Tongue (tissue), 2 donors: ENCODE measurements around the gene ATM. TPM values are rescaled to one million over a fixed set of nuclear protein-coding genes. Genes with fewer than 3 reads are reported as not detected.

Experiments
- DNase-seq: peaks from one replicate; pipeline ENCODE4 v3.0.0-alpha.2; 2015
- total RNA-seq: library from RNA; depleted of rRNA; stranded (reverse); fragments of >200 nt; gene quantifications from one replicate; pipeline ENCODE4 v1.2.3, GENCODE V29; 2014

ATM gene
- 76.3 TPM for total RNA-seq

- peak; percentile 100 for DNase-seq
These were observed at the start of gene ATM, which contains the start of gene NPAT for GRCh38 chr11:108222574-108223347. Gene ATM, plus strand, starts transcription at chr11:108223067. Its CDS starts 4,558 bp downstream, at chr11:108227625. Gene NPAT, minus strand, starts transcription at chr11:108222638. Its CDS starts 102 bp downstream, at chr11:108222536.

DNA sequence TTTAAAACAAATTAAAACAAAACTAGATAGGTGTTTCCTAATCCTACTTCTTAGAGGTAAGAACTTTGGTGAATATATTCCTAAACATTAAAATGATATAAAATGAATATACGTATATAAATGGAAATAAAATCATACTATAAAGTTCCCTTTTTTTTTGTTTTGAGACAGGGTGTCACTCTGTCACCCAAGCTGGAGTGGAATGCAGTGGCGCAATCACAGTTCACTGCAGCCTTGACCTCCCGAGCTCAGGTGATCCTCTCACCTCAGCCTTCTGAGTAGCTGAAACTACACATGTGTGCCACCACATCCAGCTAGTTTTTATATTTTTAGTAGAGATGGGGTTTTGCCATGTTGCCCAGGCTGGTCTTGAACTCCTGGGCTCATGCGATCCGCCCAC is 45.3 kb upstream of the ATM start:
- no peak for DNase-seq

GRCh38 chr11:108193725-108194124 is 29.1 kb upstream of the ATM start:
- DNase-seq, result no peak

DNA sequence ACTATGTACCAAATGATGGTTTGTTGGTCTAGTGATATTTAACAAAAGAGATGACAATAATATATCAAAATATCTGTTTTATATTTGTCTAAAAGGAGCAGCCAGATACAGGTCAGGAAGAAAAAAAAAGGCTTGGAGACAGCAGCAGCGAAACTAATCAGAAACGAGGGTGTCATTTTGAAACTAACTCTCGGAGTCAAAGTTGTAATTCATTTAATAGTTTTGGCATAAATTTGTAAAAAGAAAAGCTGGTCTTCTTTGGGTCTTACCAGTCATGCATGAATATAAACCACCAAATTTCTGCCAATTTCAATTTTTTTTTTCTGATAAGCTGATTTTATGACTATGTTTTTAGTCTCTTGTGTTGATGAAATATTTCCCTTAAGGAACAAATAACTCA is 26.0 kb upstream of the ATM start:
- no peak for DNase-seq

- no peak for DNase-seq
These were observed 25.5 kb upstream of the ATM start for GRCh38 chr11:108197351-108197750.

DNA sequence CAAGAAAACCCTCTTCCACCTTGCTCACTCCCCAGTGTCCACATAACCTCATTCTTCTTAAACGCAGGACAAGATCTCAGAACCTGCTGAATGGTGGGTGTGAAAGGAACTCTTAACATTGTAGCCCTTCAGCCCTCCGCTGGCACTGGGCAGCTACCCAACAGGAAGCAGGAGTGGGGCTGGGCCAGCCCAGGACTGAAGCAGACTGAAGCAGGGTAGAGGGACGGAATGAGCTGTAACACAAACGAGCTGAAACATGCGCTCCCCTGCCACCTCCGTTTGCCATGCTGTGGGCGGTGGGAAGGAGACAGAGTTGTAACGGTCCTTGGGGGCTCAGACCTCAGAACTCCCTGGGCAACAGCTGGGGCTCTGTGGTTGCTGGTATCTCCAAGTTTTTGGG is 24.0 kb upstream of the ATM start:
- no peak for DNase-seq

- no peak for DNase-seq
These were observed 23.2 kb upstream of the ATM start for GRCh38 chr11:108199446-108200321.

DNA sequence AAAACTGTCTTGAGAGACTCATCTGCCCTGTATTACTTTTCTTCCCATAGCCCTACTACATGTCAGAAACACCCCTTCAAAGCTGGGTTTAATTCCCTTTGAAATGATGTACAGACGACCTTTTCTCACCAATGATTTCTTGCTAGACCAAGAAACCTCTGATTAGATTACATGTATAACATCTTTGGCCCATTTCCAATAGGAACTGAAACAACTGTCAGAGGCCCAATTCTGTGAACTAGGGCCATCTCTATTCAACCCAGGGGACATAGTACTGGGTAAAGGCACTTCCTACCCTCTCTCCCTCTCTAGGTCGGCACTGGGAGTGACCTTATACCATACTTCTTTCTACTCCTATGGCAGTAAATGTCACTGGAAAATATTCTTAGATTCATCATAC is 19.8 kb upstream of the ATM start:
- DNase-seq, result no peak

DNA sequence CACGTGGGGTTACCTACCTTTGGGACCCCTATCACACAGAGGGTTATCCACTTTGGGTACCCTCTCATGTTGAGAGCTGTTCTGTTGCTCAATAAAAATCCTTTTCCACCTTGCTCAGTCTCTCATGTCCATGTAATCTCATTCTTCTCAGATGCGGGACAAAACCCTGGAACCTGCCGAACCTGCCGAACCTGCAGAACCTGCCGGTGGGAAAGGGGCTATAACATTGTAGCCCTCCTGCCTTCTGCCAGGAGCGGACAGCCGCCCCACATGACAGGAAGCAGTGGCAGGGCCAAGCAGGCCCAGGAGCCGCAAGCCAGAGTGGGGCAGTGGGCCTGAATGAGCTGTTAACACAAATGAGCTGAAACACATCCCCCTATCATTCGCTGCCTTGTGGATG is 18.5 kb upstream of the ATM start:
- DNase-seq, result no peak

- DNase-seq, result no peak
These were observed 17.9 kb upstream of the ATM start for GRCh38 chr11:108204929-108205499.

GRCh38 chr11:108206171-108206570 is 16.7 kb upstream of the ATM start:
- no peak for DNase-seq

DNA sequence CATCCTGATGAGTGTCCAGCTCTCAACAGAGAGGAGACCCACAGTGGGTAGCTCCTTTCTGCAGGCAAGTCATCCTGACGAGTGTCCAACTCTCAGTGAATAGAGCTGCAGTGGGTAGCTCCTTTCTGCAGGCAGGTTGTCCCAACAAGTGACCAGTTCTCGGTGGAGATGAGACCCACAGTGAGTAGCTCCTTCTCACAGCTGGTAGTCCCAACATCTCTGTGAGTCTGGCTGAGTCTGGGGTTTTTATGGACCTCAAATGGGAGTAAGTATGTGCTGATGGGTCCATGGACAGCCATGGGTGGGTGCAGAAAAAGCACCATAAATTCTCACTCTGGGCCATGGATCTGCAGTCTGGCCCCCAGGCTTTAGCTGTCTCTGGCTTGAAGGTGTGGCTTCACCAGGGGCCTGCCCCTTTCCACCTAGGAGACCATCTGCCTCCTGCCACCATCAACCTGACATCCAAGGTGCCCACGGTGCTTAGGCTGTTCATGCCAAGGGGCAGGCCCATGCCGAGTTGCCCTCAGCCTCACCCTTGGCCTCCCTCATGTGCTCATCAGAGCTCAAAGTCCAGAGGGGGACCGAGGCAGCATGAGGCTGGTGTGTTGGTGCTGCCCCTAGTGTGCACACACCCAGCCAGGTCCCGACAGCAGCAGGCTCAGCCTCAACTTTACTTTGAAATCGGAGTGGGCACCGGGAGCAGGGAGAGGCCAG is 15.7 kb upstream of the ATM start:
- DNase-seq, result no peak

DNA sequence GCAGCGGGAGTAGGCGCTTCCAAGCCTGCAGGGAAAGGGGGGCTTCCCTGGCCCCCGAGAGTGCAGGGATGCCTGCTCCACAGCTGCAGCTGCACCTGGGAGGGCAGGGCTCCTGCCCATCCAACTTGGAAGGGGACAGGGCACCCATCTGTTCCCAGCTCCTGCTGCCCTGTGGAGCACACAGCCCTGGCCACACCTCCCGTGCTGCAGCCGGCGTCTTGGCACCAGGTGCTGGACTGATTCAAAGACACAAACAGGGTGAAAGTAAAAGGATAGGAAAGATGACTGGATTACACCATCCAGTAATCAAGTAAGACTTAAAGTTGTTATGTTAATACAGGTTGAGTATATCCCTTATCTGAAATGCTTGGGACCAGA is 15.2 kb upstream of the ATM start:
- no peak for DNase-seq

DNA sequence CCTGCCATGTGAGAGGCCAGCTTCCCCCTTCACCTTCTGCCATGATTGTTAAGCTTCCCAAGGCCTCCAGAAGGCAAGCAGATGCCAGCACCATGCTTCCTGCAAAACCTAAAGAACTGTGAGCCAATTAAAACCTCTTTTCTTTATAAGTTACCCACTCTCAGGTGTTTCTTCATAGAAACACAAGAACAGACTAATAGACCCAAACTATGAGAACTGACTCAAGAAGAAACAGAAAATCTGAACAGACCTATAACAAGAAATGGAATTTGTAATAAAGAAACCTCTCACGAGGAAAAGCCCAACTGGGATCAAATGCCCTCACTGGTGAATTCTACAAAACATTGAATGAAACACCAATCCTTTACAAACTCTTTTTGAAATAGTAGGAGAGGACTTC is 12.4 kb upstream of the ATM start:
- no peak for DNase-seq

DNA sequence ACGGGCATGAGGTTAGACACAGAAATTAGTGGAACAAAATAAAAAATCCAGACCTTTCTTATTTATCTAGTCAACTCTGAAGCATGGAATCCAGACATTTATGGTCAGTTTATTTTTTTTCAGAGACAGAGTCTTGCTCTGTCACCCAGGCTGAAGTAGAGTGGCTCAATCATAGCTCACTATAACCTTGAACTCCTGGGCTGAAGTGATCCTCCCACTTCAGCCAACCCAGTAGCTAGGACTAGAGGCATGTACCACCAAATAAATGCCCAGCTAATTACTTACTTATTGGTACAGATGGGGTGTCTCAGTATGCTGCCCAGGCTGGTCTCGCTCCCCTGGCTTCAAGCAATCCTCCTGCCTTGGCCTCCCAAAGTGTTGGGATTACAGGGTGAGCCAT is 9.1 kb upstream of the ATM start:
- no peak for DNase-seq

DNA sequence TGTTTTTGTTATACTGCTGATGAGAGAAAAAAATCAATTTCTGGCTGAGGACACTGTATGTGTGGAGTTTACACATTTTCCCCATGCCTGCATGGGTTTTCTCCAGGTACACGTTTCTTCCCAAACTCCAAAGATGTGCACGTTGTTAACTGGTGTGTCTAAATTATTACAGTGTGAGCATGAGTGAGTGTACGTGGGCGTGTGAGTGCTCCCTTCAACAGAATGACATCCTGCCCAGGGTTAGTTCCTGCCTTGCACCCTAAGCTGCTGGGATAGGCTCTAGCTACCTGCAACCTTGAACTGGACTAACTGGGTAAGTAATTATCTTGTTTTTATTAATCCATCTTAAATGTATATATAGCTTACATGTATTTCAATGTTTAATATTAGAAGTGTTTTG is 5.9 kb upstream of the ATM start:
- no peak for DNase-seq

DNA sequence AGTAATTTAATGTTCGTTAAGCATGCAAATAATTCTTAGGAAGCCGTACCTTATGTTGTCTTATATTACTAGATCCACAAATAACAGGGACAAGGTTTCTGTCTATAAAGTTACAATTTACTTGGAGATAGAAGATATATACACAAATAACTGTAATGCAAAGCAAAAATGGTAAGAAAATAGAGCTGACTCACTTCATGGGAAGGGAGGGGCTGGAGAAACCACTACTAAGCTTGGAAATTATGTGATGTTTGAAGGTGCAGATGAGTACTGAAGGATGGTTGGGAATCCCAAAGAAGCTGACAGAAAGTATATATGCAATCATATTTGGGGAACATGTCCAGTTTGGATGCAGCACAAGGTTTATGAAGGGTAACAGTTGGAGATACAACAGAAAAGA is 4.4 kb upstream of the ATM start:
- DNase-seq, result no peak

GRCh38 chr11:108218912-108219783 is 3.7 kb upstream of the ATM start:
- no peak for DNase-seq

- DNase-seq, result no peak
These were observed 2.0 kb upstream of the ATM start for GRCh38 chr11:108220721-108221336.

- peak; percentile 13 for DNase-seq
These were observed 1.5 kb upstream of the ATM start for GRCh38 chr11:108221371-108221770.
